ENCODE results near the gene PLA2G6. TPM values are rescaled to one million over a fixed set of nuclear protein-coding genes. Genes with fewer than 3 reads are reported as not detected.
A peak's percentile ranks its signal among the peaks of the same experiment; 100 is the strongest.
"Not testable (repeated sequence)": the region's sequence is repeated elsewhere in the genome, so short reads cannot be mapped to it uniquely, and the experiment has no call there.

Gene PLA2G6
- total RNA-seq, 2 experiments from 2014 or later, result 48.8 to 50.2 TPM

GRCh38 chr22:38184788-38185187 lies 3.2 kb upstream of the PLA2G6 start:
- intact Hi-C loops (cut with DNase I, micrococcal nuclease), result loop anchor here (5.0 to 10.0 kb wide), 5 partner anchors 33 to 390 kb away; partner anchors contain the start of genes DMC1 (in 2 of the 2), TMEM184B (in 2 of the 2) and PICK1 (in 1 of the 2)
- CTCF ChIA-PET, result no interaction called here

GRCh38 chr22:38180841-38181452 lies 683 bp downstream of the PLA2G6 start:
- H3K36me3 ChIP-seq (ENCODE audit: insufficient read depth, low read length), result peaks cover 4% of the 10 kb centered on the region
- H3K27ac ChIP-seq (ENCODE audit: low read depth in 1 of 2, low read length in 2 of 2), result peak overlapping the region; percentile 75 to 77
- POLR2A ChIA-PET, result interaction anchor here (0.5 to 2.5 kb wide), 5 partner anchors 10 to 125 kb away, joined by 3 to 39 read pairs (median 4); partner anchors contain the start of gene MAFF
- peak overlapping the region; percentile 76 for H3K4me3 ChIP-seq (ENCODE audit: low read length)
- Mint-ChIP-seq H3K4me1 (ENCODE audit: low read depth) (peaks cover 31% of the 10 kb centered on the region), H3K9me3 (no peaks in the 10 kb centered on the region), H3K27me3 (no peaks in the 10 kb centered on the region), H3K36me3 (ENCODE audit: low read depth) (peaks cover 12% of the 10 kb centered on the region), H3K27ac (peak overlapping the region; percentile 89), H3K4me3 (peak overlapping the region; percentile 94)
- CTCF ChIA-PET, result interaction anchor here (1.1 kb wide), 1 partner anchor 21 kb away, joined by 7 read pairs; the partner anchor contains the start of gene MAFF
- H3K27me3 ChIP-seq (ENCODE audit: control insufficient read depth in 1 of 2, insufficient read depth in 2 of 2, low read length in 2 of 2), result no peaks in the 10 kb centered on the region
- DNase-seq, result peak in 11 of 14 experiments; percentile 12 to 81 (median 29)
- peak; percentile 51 for ATAC-seq (ENCODE audit: poor library complexity)
- no peaks in the 10 kb centered on the region for H3K9me3 ChIP-seq (ENCODE audit: control insufficient read depth in 1 of 2, insufficient read depth in 1 of 2, low read length in 2 of 2)
- peaks cover 27% of the 10 kb centered on the region for H3K4me1 ChIP-seq (ENCODE audit: insufficient read depth, low read length)
- intact Hi-C loops (cut with DNase I, micrococcal nuclease), result loop anchor here (1.0 to 10.0 kb wide), 7 partner anchors 20 to 394 kb away; partner anchors contain the start of genes DMC1 (in 2 of the 2), MAFF (in 2 of the 2), TMEM184B (in 2 of the 2) and PICK1 (in 1 of the 2)
- TF ChIP-seq CTCF (IDR thresholded peaks at IDR 0.05), result no peak

More at GRCh38 chr22:38184788-38185187, 3.2 kb upstream of the PLA2G6 start:
- H3K36me3 Mint-ChIP-seq (ENCODE audit: low read depth), result peaks cover 11% of the 10 kb centered on the region
- no peaks in the 10 kb centered on the region for H3K9me3 Mint-ChIP-seq
- no peak overlapping the region for H3K4me3 Mint-ChIP-seq
- DNase-seq (no peak), ATAC-seq (ENCODE audit: poor library complexity) (no peak)
- no peak for TF ChIP-seq CTCF (IDR thresholded peaks at IDR 0.05)
- Histone ChIP-seq H3K36me3 (ENCODE audit: insufficient read depth, low read length) (no peaks in the 10 kb centered on the region), H3K27me3 (ENCODE audit: control insufficient read depth in 1 of 2, insufficient read depth in 2 of 2, low read length in 2 of 2) (no peaks in the 10 kb centered on the region), H3K27ac (ENCODE audit: low read depth in 1 of 2, low read length in 2 of 2) (no peak overlapping the region), H3K9me3 (ENCODE audit: control insufficient read depth in 1 of 2, insufficient read depth in 1 of 2, low read length in 2 of 2) (no peaks in the 10 kb centered on the region), H3K4me3 (ENCODE audit: low read length) (no peak overlapping the region), H3K4me1 (ENCODE audit: insufficient read depth, low read length) (peaks cover 21% of the 10 kb centered on the region)
- H3K27ac Mint-ChIP-seq, result no peak overlapping the region
- POLR2A ChIA-PET, result interaction anchor here (0.6 to 1.3 kb wide), 2 partner anchors 30 to 87 kb away, joined by 3 to 4 read pairs; no protein-coding TSS in a partner anchor
- no peaks in the 10 kb centered on the region for H3K27me3 Mint-ChIP-seq
- H3K4me1 Mint-ChIP-seq (ENCODE audit: low read depth), result peaks cover 23% of the 10 kb centered on the region

- H3K9me3 ChIP-seq (ENCODE audit: control insufficient read depth in 1 of 2, insufficient read depth in 1 of 2, low read length in 2 of 2); intact Hi-C loops (cut with DNase I, micrococcal nuclease); DNase-seq; H3K27me3 Mint-ChIP-seq; ATAC-seq (ENCODE audit: poor library complexity); H3K9me3 Mint-ChIP-seq; H3K4me3 Mint-ChIP-seq; H3K36me3 ChIP-seq (ENCODE audit: insufficient read depth, low read length); H3K27ac ChIP-seq (ENCODE audit: low read depth in 1 of 2, low read length in 2 of 2); POLR2A ChIA-PET; H3K4me3 ChIP-seq (ENCODE audit: low read length); H3K27me3 ChIP-seq (ENCODE audit: control insufficient read depth in 1 of 2, insufficient read depth in 2 of 2, low read length in 2 of 2): not testable (repeated sequence)
- H3K4me1 ChIP-seq (ENCODE audit: insufficient read depth, low read length), result peaks cover 27% of the 10 kb centered on the region
- Mint-ChIP-seq H3K36me3 (ENCODE audit: low read depth) (peaks cover 12% of the 10 kb centered on the region), H3K27ac (peak overlapping the region; percentile 11), H3K4me1 (ENCODE audit: low read depth) (peaks cover 31% of the 10 kb centered on the region)
- CTCF ChIA-PET, result interaction anchor here (1.0 kb wide), 1 partner anchor 36 kb away, joined by 3 read pairs; no protein-coding TSS in a partner anchor
Observed at GRCh38 chr22:38178605-38178937, 3.1 kb downstream of the PLA2G6 start.

Measured in CD4-positive, alpha-beta T cell (primary cell).